GM19468 (cell line): ENCODE data around the gene RSL1D1.
"Not testable (repeated sequence)": the region's sequence is repeated elsewhere in the genome, so short reads cannot be mapped to it uniquely, and the experiment has no call there.

Experiments used
- ATAC-seq: cut with Tn5 transposase; IDR thresholded peaks from one replicate; pipeline ENCODE4 v1.9.1; 2021; ENCODE audit warnings: mild to moderate bottlenecking, moderate library complexity, moderate number of reproducible peaks; ENCODE audit not compliant: unreplicated experiment; ENCODE audit errors: extremely low read depth

Gene RSL1D1

DNA sequence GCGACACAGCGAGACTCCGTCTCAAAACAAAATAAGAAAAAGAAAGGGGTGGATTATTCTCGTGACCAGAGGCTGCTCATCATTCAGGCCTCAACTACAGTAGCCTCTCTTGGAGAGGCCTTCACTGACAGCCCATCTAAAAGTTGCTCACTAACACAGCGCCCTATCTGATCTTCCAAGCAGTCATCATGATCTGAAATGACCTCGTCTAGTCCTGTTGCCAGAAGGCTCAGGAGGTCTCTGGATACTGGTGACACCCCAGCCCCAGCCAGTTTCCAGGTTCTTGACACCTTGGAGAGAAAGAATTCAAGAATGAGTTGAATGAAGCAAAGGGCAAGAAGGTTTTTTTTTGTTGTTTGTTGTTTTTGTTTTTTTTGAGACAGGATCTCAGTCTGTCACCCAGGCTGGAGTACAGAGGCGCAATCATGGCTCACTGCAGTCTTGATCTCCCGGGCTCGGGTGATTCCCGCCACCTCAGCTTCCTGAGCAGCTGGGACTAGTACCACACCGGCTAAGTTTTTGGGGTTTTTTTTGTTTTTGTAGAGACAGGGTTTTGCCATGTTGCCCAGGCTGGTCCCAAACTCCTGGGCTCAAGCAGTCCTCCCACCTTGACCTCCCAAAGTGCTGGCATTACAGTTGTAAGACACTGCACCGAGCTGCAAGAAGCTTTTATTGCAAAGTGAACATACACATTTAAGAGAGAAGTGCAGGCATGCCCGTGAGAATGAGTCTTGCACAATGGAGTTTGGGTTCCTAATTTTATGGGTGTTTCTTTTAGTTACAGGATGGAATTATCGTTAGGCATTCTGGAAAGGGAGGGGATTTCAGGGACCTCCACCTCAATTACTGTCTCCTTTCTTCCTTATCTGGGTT is 51.6 kb downstream of the RSL1D1 start:
- ATAC-seq: no peak

DNA sequence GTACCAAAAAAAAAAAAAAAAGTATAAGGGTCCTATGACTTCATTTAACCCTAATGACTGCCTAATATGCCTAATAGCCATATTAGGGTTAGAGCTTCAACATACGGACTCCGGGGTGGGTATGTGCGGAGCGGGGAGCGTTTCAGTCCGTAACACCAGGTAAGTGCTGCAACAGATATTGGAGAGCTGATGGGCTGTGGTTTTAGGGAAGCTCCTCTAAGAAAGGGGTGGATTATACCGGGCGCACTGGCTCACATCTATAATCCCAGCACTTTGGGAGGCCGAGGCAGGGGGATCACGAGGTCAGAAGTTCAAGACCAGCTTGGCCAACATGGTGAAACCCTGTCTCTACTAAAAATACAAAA is 52.3 kb downstream of the RSL1D1 start:
- no peak for ATAC-seq

DNA sequence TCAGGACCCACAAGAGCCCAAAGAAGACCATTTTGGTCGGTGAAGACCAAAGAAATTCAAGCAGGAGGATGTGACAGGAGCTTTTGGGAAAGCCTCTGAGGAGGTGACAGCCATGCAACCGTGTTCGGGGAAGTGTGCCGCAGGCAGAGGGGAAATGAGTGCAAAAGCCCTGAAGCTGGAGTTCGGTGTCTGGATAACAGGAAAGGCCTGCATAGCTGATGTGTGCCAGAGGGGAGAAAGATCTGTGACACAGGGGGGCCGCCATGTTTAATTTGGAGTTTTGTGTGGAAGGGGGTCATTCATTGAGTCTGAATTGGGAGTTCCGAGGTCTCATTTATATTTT is 53.4 kb downstream of the RSL1D1 start:
- no peak for ATAC-seq

DNA sequence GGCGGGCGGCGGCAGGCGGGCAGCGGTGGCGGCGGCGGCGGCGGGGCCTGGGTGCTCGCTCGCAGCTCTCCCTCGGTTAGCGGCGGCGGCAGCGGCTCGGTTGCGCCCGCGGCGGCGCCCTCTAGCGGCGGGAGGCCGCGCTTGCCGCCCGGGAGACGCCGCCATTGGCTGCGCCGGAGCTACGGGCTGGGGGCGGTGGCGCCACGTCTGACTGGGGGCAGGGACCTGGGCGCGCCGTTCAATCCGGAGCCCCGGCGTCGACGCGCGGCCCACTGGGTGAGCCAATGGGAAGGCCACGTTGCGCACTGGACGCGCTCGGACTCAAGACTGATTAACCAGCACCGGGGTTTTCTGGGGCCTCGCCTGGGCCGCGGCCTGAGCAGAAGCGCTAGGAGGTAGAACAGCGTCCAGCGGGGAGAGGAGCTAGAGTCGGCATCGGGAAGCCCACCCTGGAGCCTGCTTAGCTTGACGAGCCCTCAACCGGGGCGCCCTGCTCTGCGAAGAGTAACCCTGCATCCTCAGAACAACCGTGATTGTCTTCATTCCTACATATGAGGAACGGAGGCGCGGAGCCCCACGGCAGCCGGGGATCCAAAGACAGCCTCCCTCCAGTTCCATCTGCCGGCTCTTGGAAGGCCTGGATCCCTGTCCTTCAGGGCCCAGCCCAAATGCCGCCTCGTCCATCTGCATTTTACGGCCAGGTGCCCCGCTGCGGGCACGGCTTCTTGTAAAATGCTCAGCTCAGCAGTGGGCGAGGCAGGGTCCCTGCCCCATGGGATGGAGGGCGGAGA is 54.0 kb downstream of the RSL1D1 start, which contains the start of gene ZC3H7A:
ZC3H7A (minus strand) TSS at position 93 of the 791 bp plus-strand sequence. CDS start 14,904 bp downstream, outside the sequence.
- ATAC-seq: peak; percentile 56

DNA sequence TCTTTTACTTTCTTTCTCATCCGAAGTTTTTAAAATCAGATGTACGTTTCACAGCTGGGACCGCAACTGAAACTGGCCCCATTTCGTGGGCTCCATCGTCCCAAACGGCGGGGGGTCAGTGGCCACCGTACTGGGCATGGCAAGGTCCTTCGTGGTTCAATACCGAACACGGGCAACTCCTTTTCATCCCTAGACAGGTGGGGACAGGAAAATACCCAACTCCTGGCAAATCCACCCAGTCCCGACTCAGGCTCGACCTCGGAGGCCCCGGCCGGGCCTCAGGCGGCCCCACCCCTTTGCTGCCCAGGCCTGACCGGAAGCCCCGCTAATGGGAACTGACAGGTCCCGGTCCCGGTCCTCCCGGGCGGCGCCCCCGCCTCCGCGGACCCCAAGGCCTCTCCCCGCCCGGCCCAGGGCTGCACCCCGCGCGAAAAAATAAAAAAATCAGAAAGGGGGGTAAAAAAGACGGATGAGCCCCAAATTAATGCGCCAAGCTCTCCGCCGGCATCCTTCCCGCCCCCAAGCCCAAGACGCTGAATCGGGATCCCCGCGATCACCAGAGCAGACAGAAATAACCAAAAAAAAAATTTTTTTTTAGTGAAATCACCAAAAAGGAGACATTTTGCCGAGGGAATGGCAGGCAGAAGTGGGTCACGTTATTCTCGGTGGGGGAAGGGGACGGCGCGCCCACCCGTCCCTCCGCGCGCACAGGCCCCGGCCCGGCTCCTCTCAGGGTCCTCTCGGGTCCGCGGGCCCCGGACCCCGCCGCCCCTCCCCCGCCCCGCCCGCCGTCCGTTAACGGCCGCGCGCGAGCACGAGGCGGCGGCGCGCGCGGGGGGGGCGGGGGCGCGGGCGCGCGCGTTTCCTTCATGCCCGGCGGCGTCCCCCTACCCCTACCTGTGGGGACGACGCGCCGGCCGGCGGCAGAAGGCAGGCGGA is 54.8 kb downstream of the RSL1D1 start:
- ATAC-seq: no peak

DNA sequence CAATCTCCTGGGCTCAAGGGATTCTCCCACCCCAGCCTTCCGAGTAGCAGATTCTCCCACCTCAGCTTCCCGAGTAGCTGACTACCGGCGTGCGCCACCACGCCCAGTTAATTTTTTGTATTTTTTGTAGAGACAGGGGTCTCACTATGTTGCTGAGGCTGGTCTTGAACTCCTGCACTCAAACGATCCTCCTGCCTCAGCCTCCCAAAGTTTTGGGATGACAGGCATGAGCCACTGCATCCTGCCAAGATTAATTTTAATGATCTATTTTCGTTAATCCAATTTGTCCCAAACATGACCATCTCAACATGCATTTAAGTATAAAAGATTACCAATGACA is 55.5 kb downstream of the RSL1D1 start:
- no peak for ATAC-seq

DNA sequence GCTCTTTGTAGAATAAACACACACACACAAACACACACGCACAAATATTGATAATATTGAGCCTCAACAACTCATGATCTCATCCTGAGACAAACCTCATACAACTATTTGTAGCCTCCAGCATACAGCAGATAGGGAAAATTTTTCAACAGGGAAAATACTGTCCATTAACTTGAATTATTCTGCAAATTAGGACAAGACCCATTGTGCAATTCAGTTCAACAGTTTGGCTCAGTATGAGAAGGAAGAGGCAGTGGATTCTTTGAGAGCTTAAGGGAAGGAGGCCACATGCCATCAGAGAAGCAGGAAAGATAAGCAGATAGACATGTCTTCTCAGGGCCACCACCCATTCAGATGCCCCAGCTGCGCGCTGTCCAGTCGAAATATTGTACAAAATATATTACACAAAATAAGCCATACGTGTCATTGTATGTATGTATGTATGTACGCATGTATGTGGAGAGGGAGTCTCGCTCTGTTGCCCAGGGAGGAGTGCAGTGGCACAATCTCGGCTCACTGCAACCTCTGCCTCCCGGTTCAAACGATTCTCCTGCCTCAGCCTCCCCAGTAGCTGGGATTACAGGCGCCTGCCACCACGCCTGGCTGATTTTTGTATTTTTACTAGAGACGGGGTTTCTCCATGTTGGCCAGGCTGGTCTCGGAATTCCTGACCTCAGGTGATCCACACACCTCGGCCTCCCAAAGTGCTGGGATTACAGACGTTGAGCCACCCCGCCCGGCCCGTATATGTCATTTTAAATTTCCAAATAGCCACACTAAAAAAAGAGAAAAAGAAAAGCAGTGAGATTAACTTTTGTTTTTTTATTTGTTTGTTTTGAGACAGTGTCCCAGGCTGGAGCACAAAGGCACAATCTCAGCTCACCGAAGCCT is 56.1 kb downstream of the RSL1D1 start:
- no peak for ATAC-seq

DNA sequence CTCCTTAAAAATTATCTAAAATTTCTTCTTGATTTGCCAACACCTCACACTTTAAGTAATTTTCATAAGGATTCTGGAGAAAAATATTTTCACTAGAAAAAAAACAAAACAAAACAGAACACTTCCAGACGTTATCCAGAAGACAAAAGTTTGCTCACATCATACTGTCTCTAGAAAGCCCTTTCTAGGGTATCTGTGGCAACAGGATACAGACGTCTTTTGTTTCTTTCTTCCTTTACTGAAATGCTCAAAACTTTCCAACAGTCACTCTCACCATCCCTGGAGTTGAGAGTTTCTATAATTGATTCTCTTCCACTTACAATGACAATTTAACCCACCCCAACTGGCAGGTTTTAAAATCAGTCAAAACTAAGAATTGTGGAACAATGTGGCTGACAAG is 56.9 kb downstream of the RSL1D1 start:
- no peak for ATAC-seq

DNA sequence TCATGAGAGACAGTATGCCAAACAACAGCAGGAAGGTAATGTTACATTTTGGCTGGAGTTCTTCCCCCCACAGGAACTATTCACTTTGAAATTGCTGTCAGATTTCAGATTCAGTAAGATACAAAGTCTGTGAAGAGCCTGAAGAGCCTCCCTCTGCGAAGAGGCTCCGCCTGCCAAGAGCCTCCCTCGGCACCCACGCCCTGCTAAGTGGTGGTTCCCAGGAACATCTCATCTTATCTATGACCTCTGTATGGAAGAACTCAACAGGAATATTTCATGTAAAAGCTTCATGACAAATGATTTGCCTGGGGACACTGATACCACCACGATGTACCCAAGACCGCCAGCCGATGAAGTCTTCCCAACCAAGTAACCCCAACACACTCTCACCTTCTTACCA is 57.5 kb downstream of the RSL1D1 start:
- no peak for ATAC-seq

DNA sequence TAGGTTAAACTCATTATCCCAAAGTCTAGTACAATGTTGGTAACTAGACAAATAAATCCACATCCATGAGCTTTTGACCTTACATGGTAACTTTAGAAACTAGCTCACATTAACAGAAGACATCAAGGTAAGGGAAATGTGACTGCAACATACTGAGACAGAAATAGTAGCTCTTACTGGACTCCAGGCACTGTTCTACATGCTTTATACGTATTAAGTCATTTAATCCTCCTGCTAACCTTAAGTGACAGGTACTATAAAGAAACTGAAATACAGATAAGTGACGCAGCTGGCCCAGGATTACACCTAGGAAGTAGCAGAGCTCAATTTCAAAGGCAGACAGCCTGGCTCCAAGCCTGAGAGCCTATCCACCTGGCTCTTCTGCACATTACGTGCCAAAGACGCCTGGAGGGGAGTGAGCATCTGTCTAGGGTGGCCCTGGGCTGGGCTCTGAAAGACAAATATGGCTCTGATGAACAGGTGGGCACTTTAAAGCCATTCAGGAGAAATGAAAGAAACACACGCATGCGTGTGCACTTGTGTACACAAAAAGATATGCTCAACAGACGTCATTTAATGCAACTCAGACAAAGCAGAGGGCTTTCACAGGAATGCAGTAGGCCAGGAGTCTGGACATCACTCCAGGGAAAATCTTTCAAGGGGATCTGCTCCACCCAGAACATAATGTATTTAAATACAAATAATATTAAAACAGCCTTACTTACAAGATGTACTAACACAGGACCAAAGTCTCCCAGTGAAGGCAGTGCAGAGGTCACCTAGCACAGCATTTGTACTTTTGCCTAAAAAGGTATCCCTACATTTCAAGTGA is 58.7 kb downstream of the RSL1D1 start:
- no peak for ATAC-seq

DNA sequence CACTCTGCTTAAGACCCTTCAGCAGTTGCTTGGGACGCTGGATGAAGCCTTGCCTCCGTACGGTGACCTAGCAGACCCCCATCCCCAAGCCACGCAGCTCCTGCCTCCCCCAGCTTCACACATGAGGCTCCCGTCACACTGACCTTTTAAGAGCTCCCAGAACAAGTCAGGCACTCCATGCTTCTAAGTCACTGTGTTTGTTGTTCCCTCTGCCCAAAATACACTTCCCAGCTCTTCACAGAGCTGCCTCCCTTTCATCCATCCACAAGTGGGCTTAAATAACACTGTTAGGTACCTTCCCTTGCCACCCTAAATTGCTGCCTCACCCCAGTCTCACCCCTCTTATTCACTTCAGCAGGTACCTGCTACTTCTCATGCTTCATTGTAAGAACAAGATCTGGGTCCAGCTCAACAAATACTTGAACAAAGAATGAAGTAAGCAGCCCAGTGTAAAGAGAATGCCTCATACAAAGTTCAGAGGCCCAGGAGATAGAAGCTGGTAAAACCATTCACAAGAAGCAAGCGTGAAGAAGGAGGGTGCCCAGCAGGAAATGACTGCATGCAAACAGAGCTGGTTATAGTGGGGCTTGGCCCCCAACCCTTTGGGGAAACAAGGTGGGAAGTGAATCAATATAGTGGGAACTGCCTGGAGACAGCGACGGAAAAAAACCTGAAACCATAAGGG is 60.1 kb downstream of the RSL1D1 start:
- no peak for ATAC-seq

DNA sequence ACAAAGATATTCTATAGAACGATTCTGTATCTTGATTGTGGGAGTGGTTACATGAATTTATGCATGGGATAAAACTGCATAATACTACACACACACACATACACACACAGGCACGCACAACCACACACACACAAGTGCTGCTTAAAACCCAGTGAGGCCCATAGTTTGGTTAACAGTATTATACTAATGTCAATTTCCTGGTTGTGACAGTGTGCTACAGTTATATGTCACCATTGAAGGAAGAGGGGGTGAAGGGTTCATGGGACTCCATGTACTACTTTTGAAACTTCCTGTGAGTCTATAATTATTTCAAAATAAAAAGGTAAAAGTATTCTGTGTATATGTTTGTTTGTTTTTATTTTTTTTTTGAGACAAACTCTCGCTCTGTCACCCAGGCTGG is 62.4 kb downstream of the RSL1D1 start:
- no peak for ATAC-seq

DNA sequence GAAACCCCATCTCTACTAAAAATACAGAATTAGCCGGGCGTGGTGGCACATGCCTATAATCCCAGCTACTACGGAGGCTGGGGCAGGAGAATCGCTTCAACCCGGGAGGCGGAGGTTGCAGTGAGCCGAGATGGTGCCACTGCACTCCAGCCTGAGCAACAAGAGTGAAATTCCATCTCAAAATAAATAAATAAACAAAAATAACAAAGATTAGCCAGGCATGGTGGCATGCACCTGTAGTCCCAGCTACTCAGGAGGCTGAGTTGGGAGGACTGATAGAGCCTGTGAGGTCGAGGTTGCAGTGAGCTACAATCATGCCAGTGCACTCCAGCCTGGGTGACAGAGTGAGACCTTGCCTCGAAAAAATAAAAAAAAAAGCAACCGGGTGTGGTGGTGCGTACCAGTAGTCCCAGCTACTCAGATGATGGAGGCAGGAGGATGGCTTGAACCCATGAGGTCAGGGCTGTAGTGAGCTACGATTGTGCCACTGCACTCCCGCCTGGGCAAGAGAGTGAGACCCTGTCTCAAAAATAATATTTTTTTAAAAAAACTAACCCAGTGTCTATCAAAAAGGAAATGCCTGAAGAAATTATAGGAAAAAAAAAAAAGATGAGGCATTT is 66.3 kb downstream of the RSL1D1 start:
- ATAC-seq: not testable (repeated sequence)

DNA sequence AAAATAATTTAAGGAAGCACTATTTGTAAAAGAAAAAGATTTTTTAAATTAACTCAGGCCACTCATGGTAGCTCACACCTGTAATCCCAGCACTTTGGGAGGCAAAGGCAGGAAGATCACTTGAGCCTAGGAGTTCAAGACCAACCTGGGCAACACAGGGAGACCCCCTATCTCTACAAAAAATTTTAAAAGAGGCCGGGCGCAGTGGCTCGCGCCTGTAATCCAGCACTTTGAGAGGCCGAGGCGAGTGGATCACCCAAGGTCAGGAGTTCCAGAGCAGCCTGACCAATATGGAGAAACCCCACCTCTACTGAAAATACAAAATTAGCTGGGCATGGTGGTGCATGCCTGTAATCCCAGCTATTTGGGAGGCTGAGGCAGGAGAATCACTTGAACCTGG is 67.0 kb downstream of the RSL1D1 start:
- not testable (repeated sequence) for ATAC-seq

DNA sequence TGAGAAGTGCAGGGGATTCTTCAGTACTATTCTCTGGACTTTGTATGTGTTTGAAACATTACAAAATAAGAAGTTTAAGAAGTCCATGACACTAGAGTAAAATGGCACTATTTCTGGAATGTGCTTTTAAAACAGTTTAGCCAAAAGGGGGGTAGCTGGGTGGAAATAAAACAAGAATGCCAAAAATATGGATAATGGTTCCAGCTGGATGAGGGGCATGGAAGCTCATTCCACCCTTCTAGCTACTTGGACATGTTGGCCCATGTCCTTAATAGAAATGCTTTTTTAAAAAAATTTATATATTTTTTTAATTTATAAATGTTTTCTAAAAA is 67.3 kb downstream of the RSL1D1 start:
- no peak for ATAC-seq
